GM12878 (cell line): ENCODE data around the gene PAX5. TPM values are rescaled to one million over a fixed set of nuclear protein-coding genes. Genes with fewer than 3 reads are reported as not detected.

ENCODE experiments used
- ATAC-seq: fragments of 200-7000 bp; cut with Tn5 transposase; 3 replicates; pipeline ENCODE4 v1.9.1; 2020; ENCODE audit warnings: mild to moderate bottlenecking, moderate library complexity
- BruUV-seq: library from RNA; stranded (reverse); fragments of 400-500 nt; replicated peaks from 2 replicates; lab custom pipeline; 2021; lab: Mats Ljungman, UMichigan
- CTCF ChIA-PET: fragments of 300-600 bp; sonication (Branson Sonifier 250); formaldehyde crosslinking; extraction: SDS; loops from one replicate; lab custom pipeline; 2021; ENCODE audit warnings: inconsistent platforms; lab: Yijun Ruan, JAX
- POLR2A ChIA-PET: fragments of 350-600 bp; formaldehyde crosslinking; extraction: SDS; loops from one replicate; lab custom pipeline; 2021; ENCODE audit warnings: inconsistent platforms; lab: Charles Lee
- RAD21 ChIA-PET: fragments of 300-600 bp; sonication (Branson Sonifier 250); formaldehyde crosslinking; loops from one replicate; lab custom pipeline; 2023; ENCODE audit warnings: antibody characterized with exemption; ENCODE audit not compliant: unreplicated experiment; lab: Charles Lee
- SMC1A ChIA-PET: fragments of 300-600 bp; sonication (Branson Sonifier 250); formaldehyde crosslinking; loops from one replicate; lab custom pipeline; 2023; ENCODE audit not compliant: unreplicated experiment, uncharacterized antibody; lab: Charles Lee
- DNase-seq: peaks from one replicate; pipeline ENCODE4 v3.0.0-alpha.2; 2011; ENCODE audit warnings: low read depth, low spot score
- FAIRE-seq: peaks from 3 replicates; lab custom pipeline; 2011; peaks lifted over from hg19 to GRCh38; lab: Jason Lieb, UNC
- H2AFZ ChIP-seq: 2 replicates; pipeline ENCODE4 v1.6.0; 2011; ENCODE audit warnings: low read depth, low read length, control low read depth; ENCODE audit not compliant: control insufficient read depth
- H3K27ac ChIP-seq: 2 replicates; pipeline ENCODE4 v1.5.1; 2011; ENCODE audit warnings: control low read depth; ENCODE audit not compliant: control insufficient read depth, insufficient read depth
- H3K27me3 ChIP-seq, 2 experiments: replicated peaks in 1 of 2; 2 replicates each; pipeline versions ENCODE4 v1.6.0 to v1.6.1; 2011; ENCODE audit warnings: low read length in 1 of 2; ENCODE audit not compliant: control insufficient read depth in 2 of 2, insufficient read depth in 2 of 2
- H3K36me3 ChIP-seq, 2 experiments: 2 replicates each; pipeline ENCODE4 v1.5.1; 2011; ENCODE audit warnings: low read length in 1 of 2; ENCODE audit not compliant: control insufficient read depth in 2 of 2, insufficient read depth in 2 of 2
- H3K4me1 ChIP-seq: 2 replicates; pipeline ENCODE4 v1.6.1; 2011; ENCODE audit warnings: mild to moderate bottlenecking, low read length, moderate library complexity, mixed read lengths; ENCODE audit not compliant: control insufficient read depth, insufficient read depth
- H3K4me2 ChIP-seq: 2 replicates; pipeline ENCODE4 v1.6.0; 2011; ENCODE audit warnings: control low read depth; ENCODE audit not compliant: control insufficient read depth, insufficient read depth
- H3K4me3 ChIP-seq: fragments of 200-600 bp; sonication (generic); 2 replicates; pipeline ENCODE4 v1.5.1; 2016
- H3K79me2 ChIP-seq: 2 replicates; pipeline ENCODE4 v1.6.0; 2011; ENCODE audit warnings: low read length; ENCODE audit not compliant: control insufficient read depth, insufficient read depth
- H3K9ac ChIP-seq: 2 replicates; pipeline ENCODE4 v1.8.0; 2011; ENCODE audit warnings: low read length, control low read depth, mixed read lengths; ENCODE audit not compliant: control insufficient read depth, insufficient read depth
- H3K9me3 ChIP-seq: replicated peaks from 3 replicates; pipeline ENCODE4 v1.5.1; 2011; ENCODE audit warnings: mild to moderate bottlenecking, low read length; ENCODE audit not compliant: control insufficient read depth, insufficient read depth
- H4K20me1 ChIP-seq: 2 replicates; pipeline ENCODE4 v1.6.0; 2011; ENCODE audit not compliant: control insufficient read depth, insufficient read depth
- CEBPB ChIP-seq, 2 experiments: fragments of 150-350 bp in 1 of 2; IDR thresholded peaks; 2 replicates each; pipeline ENCODE4 v1.6.1; 2012 to 2014; ENCODE audit warnings: low read depth in 2 of 2, low read length in 2 of 2, borderline replicate concordance in 1 of 2, inconsistent platforms in 1 of 2
- CUX1 ChIP-seq: IDR thresholded peaks from 2 replicates; pipeline ENCODE4 v1.6.1; 2012; ENCODE audit warnings: improper control_type of control experiment, low read depth, low read length; ENCODE audit not compliant: insufficient replicate concordance
- PAX5 ChIP-seq: IDR thresholded peaks from 2 replicates; pipeline ENCODE4 v1.6.1; 2011; ENCODE audit warnings: low read depth, low read length, borderline replicate concordance
- WRNIP1 ChIP-seq: IDR thresholded peaks from 2 replicates; pipeline ENCODE4 v1.6.1; 2011; ENCODE audit warnings: low read depth, low read length, improper control_type of control experiment, borderline replicate concordance
- ZBTB11 ChIP-seq: fragments of 450-650 bp; formaldehyde crosslinking; IDR thresholded peaks from 2 replicates; pipeline ENCODE4 v1.5.0; 2022; ENCODE audit warnings: mild to moderate bottlenecking, missing genetic modification characterization
- ZBTB33 ChIP-seq: fragments of 450-650 bp; IDR thresholded peaks from 2 replicates; pipeline ENCODE4 v1.6.1; 2017; ENCODE audit warnings: mild to moderate bottlenecking
- WGBS: methylation state at CpG from one replicate; pipeline ENCODE4 v1.1.6; 2016; ENCODE audit warnings: low lambda C conversion rate; ENCODE audit not compliant: insufficient replicate concordance, insufficient coverage; ENCODE audit errors: missing lambda C conversion rate; 5-methylcytosine and 5-hydroxymethylcytosine counted together
- in situ Hi-C: fragments of 300-500 bp; cut with MboI; formaldehyde crosslinking; loops from 9 replicates; pipeline ENCODE4 v1.14.3; 2018; ENCODE audit warnings: mixed read lengths
- intact Hi-C: fragments of 100-400 bp; cut with micrococcal nuclease; formaldehyde crosslinking; loops from one replicate; pipeline ENCODE4 v1.14.2; 2022; ENCODE audit not compliant: unreplicated experiment
- polyA plus RNA-seq, 11 experiments: library from polyadenylated mRNA; depleted of rRNA in 4 of 11; unstranded in 6 of 11; stranded (reverse) in 5 of 11; fragments of >200 nt; fragmentation: Nextera tagmentation in 4 of 11; fragmentation: Illumina TruSeq in 1 of 11; extraction: Ambion mirVana in 4 of 11; extraction: Trizol in 1 of 11; gene quantifications; 1 replicate in 1 of 11; 2 replicates in 10 of 11; pipeline versions ENCODE4 v1.2.1 to v1.2.3, GENCODE V29; 2011 to 2016; ENCODE audit warnings: inconsistent platforms in 2 of 11, missing spikeins in 2 of 11, low read depth in 1 of 11
- total RNA-seq, 4 experiments: library from RNA; depleted of rRNA in 3 of 4; stranded (reverse); fragments of >200 nt in 3 of 4; fragmentation: Illumina TruSeq in 1 of 4; extraction: Trizol in 1 of 4; gene quantifications; 2 replicates each; pipeline versions ENCODE4 v1.2.1 to v1.2.3, GENCODE V29; 2013 to 2021

The PAX5 gene
- total and polyA plus RNA-seq, 10 of the 15 experiments (the other 5 are each of a cell fraction or from before 2014, with no cell fraction given) = 2.2 to 123 (median 31.9) TPM

GRCh38 chr9:36993933-36994764 lies 39.9 kb downstream of the PAX5 start:
- peak; percentile 86 for DNase-seq
- ChIA-PET POLR2A (interaction anchor here (0.6 to 4.7 kb wide), 12 partner anchors 10 to 408 kb away, joined by 3 to 27 read pairs (median 4); no protein-coding TSS in a partner anchor), CTCF (interaction anchor here (0.6 to 7.0 kb wide), 16 partner anchors 11 to 420 kb away, joined by 3 to 60 read pairs (median 4); partner anchors contain the start of gene PAX5), SMC1A (interaction anchor here (0.7 to 3.3 kb wide), 13 partner anchors 10 to 417 kb away, joined by 3 to 12 read pairs (median 4); no protein-coding TSS in a partner anchor), RAD21 (interaction anchor here (0.6 to 6.3 kb wide), 13 partner anchors 10 to 415 kb away, joined by 3 to 46 read pairs (median 4); no protein-coding TSS in a partner anchor)
- Histone ChIP-seq H2AFZ (no peak overlapping the region), H3K9me3 (peaks cover 7% of the 10 kb centered on the region; the same call in 2 of the 3 replicates), H3K27ac (peak overlapping the region; percentile 93), H3K4me1 (peaks cover 78% of the 10 kb centered on the region), H3K79me2 (peaks cover 95% of the 10 kb centered on the region), H3K36me3 (peaks cover 22 to 33% of the 10 kb centered on the region in 2 experiments; a peak in 3 of 4 replicates), H4K20me1 (no peaks in the 10 kb centered on the region), H3K27me3 (no peaks in the 10 kb centered on the region), H3K4me3 (peak overlapping the region; percentile 56; the same call in 1 of the 2 replicates), H3K9ac (peak overlapping the region; percentile 83), H3K4me2 (peak overlapping the region; percentile 95)
- TSS peak; percentile 92 for BruUV-seq
- ATAC-seq = peak; percentile 82
- in situ Hi-C loops = no loop called here
- 4% methylated on average over 19 of the region's 19 CpGs for WGBS
- intact Hi-C loops = loop anchor here (2.0 to 10.0 kb wide), 4 partner anchors 33 to 415 kb away; no protein-coding TSS in a partner anchor
- no peak for FAIRE-seq
- TF ChIP-seq CEBPB (IDR thresholded peaks at IDR 0.05; ENCODE audit: borderline replicate concordance in 1 of 2, low read depth in 2 of 2, low read length in 2 of 2) (no peak), ZBTB11 (no peak), CUX1 (peak; percentile 7), ZBTB33 (no peak), WRNIP1 (no peak), PAX5 (peak; percentile 97)
